Stomach (tissue), 9 donors: ENCODE measurements around the gene EPHB6. TPM values are rescaled to one million over a fixed set of nuclear protein-coding genes. Genes with fewer than 3 reads are reported as not detected.

Experiments used
- DNase-seq, 2 donors: peaks; one replicate each; pipeline versions ENCODE4 v3.0.0 to v3.0.0-alpha.2; 2013 to 2019
- H3K27ac ChIP-seq, 5 donors: fragments of 200-600 bp in 4 of 5; sonication (generic) in 4 of 5; one replicate each; pipeline ENCODE4 v1.5.1; 2013 to 2019; ENCODE audit warnings: mild to moderate bottlenecking in 1 of 5, moderate library complexity in 1 of 5
- H3K27me3 ChIP-seq, 3 donors: fragments of 200-600 bp; sonication (generic); one replicate each; pipeline ENCODE4 v1.5.1; 2017 to 2019; ENCODE audit warnings: mixed run types in 1 of 3
- H3K36me3 ChIP-seq, 4 donors: fragments of 200-600 bp; sonication (generic); 1 replicate in 3 of 4; 2 replicates in 1 of 4; pipeline ENCODE4 v1.5.1; 2016 to 2019
- H3K4me1 ChIP-seq, 4 donors: fragments of 200-600 bp; sonication (generic); one replicate each; pipeline ENCODE4 v1.5.1; 2016 to 2019
- H3K4me3 ChIP-seq, 4 donors: fragments of 200-600 bp; sonication (generic) in 3 of 4; one replicate each; pipeline ENCODE4 v1.5.1; 2016 to 2019; ENCODE audit warnings: mild to moderate bottlenecking in 1 of 4
- H3K9me3 ChIP-seq, 4 donors: fragments of 200-600 bp; sonication (generic); one replicate each; pipeline ENCODE4 v1.5.1; 2016 to 2019
- EP300 ChIP-seq: sonication (generic); formaldehyde crosslinking; IDR thresholded peaks from one replicate; pipeline ENCODE4 v1.6.1; 2017; ENCODE audit warnings: antibody characterized with exemption
- POLR2A ChIP-seq, 4 donors: fragments of 450-650 bp; IDR thresholded peaks; one replicate each; pipeline ENCODE4 v1.6.1; 2016; ENCODE audit warnings: antibody characterized with exemption in 4 of 4, control low read depth in 2 of 4, mild to moderate bottlenecking in 1 of 4, moderate library complexity in 1 of 4
- POLR2AphosphoS5 ChIP-seq, 3 donors: sonication (generic); formaldehyde crosslinking; IDR thresholded peaks; one replicate each; pipeline ENCODE4 v1.6.1; 2016; ENCODE audit warnings: antibody characterized with exemption in 3 of 3
- WGBS, 5 donors: extraction: QIAGEN DNeasy Blood & Tissue Kit in 3 of 5; methylation state at CpG; one replicate each; pipeline versions ENCODE4 v1.1.5 to v1.1.7; 2013 to 2018; 5-methylcytosine and 5-hydroxymethylcytosine counted together
- intact Hi-C: fragments of 100-400 bp; cut with DNase I; formaldehyde crosslinking; loops from one replicate; pipeline ENCODE4 v1.15.1; 2023; ENCODE audit warnings: low total_unique reads
- polyA plus RNA-seq, 3 donors: library from polyadenylated mRNA; stranded (reverse); fragments of 200-250 nt; gene quantifications; one replicate each; pipeline ENCODE4 v1.2.3, GENCODE V29; 2013
- total RNA-seq, 5 donors: library from RNA; depleted of rRNA; stranded (reverse); fragments of >200 nt; gene quantifications; one replicate each; pipeline versions ENCODE4 v1.1.0 to v1.2.3, GENCODE V29; 2014 to 2016
- TF ChIP-seq, protein P1 (sequence below), 7 experiments: fragments of 450-650 bp in 4 of 7; fragments of 200-600 bp in 3 of 7; sonication (generic) in 3 of 7; IDR thresholded peaks; one replicate each; pipeline ENCODE4 v1.5.1; 2016 to 2019; ENCODE audit warnings: antibody characterized with exemption in 7 of 7, control low read depth in 2 of 7, mild to moderate bottlenecking in 1 of 7
- donor health status: healthy with polysubstance abuse.
- donor health status: Bipolar disorder and iron deficiency.
- donor health status: healthy.

The EPHB6 gene
- total and polyA plus RNA-seq, 8 donors: 5.4 to 23.1 (median 8.1) TPM

DNA sequence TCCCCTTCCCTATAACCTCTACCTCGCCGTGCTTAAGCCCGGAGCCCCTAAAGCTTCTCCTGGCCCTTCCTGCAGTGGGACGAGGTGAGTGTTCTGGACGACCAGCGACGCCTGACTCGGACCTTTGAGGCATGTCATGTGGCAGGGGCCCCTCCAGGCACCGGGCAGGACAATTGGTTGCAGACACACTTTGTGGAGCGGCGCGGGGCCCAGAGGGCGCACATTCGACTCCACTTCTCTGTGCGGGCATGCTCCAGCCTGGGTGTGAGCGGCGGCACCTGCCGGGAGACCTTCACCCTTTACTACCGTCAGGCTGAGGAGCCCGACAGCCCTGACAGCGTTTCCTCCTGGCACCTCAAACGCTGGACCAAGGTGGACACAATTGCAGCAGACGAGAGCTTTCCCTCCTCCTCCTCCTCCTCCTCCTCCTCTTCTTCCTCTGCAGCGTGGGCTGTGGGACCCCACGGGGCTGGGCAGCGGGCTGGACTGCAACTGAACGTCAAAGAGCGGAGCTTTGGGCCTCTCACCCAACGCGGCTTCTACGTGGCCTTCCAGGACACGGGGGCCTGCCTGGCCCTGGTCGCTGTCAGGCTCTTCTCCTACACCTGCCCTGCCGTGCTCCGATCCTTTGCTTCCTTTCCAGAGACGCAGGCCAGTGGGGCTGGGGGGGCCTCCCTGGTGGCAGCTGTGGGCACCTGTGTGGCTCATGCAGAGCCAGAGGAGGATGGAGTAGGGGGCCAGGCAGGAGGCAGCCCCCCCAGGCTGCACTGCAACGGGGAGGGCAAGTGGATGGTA is 9.2 kb downstream of the EPHB6 start:
- Histone ChIP-seq H3K36me3 (peaks cover 4 to 38% (median 25%) of the 10 kb centered on the region in 4 donors), H3K27me3 (no peaks in the 10 kb centered on the region), H3K4me1 (peaks cover 0 to 13% (median 3%) of the 10 kb centered on the region in 4 donors), H3K9me3 (no peaks in the 10 kb centered on the region), H3K4me3 (no peak overlapping the region), H3K27ac (no peak overlapping the region)
- TF ChIP-seq POLR2AphosphoS5 (IDR thresholded peaks at IDR 0.05): no peak
- TF ChIP-seq, protein P1, sequence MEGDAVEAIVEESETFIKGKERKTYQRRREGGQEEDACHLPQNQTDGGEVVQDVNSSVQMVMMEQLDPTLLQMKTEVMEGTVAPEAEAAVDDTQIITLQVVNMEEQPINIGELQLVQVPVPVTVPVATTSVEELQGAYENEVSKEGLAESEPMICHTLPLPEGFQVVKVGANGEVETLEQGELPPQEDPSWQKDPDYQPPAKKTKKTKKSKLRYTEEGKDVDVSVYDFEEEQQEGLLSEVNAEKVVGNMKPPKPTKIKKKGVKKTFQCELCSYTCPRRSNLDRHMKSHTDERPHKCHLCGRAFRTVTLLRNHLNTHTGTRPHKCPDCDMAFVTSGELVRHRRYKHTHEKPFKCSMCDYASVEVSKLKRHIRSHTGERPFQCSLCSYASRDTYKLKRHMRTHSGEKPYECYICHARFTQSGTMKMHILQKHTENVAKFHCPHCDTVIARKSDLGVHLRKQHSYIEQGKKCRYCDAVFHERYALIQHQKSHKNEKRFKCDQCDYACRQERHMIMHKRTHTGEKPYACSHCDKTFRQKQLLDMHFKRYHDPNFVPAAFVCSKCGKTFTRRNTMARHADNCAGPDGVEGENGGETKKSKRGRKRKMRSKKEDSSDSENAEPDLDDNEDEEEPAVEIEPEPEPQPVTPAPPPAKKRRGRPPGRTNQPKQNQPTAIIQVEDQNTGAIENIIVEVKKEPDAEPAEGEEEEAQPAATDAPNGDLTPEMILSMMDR (IDR thresholded peaks at IDR 0.05): no peak
- no peak for TF ChIP-seq POLR2A (IDR thresholded peaks at IDR 0.05)
- no peak for TF ChIP-seq EP300
- no peak for DNase-seq
- intact Hi-C loops: no loop called here
- 91 to 95% (median 93%) methylated on average over 32 to 37 of the region's 37 CpGs for WGBS, 5 donors

DNA sequence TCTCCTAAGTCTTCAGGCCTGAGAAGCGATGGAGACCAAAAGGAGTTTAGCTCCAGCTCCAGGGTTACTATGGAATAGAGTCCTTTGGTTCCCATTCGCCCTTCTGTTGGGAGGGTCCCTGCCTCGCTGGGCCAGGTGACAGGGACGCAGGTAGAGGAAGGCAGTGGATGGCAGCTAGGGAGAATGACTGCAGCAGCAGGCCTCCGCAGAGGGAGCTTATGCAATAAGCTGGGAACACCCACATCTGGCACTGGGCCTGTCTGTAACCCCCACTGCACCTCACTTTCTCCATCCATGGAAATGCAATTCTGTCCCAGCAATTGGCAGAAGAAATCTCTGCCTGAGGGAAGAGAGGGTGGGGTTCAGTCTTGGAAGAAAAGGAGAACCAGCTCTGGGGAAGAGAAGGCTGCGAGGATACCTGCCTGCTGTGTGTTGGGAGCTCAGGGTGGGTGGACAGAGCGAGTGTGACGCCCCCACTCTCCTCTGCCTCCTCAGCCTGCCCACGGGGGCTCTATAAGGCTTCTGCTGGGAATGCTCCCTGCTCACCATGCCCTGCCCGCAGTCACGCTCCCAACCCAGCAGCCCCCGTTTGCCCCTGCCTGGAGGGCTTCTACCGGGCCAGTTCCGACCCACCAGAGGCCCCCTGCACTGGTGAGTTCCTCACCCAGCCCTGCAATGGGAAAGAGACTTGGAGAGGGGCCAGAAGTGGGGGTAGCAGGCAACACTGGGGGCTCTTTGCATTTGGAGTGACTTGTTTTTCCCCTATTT is 10.3 kb downstream of the EPHB6 start:
- peaks cover 4 to 44% (median 27%) of the 10 kb centered on the region in 4 donors for H3K36me3 ChIP-seq
- DNase-seq: no peak
- intact Hi-C loops: no loop called here
- TF ChIP-seq EP300: no peak
- TF ChIP-seq POLR2A (IDR thresholded peaks at IDR 0.05): no peak
- no peak for TF ChIP-seq POLR2AphosphoS5 (IDR thresholded peaks at IDR 0.05)
- TF ChIP-seq, protein P1 (IDR thresholded peaks at IDR 0.05): no peak
- no peaks in the 10 kb centered on the region for H3K27me3 ChIP-seq
- peaks cover 0 to 3% (median 0%) of the 10 kb centered on the region in 4 donors for H3K4me1 ChIP-seq
- 74 to 80% (median 76%) methylated on average over 14 of the region's 14 CpGs for WGBS, 5 donors
- no peak overlapping the region for H3K4me3 ChIP-seq
- H3K27ac ChIP-seq: no peak overlapping the region
- H3K9me3 ChIP-seq: no peaks in the 10 kb centered on the region

DNA sequence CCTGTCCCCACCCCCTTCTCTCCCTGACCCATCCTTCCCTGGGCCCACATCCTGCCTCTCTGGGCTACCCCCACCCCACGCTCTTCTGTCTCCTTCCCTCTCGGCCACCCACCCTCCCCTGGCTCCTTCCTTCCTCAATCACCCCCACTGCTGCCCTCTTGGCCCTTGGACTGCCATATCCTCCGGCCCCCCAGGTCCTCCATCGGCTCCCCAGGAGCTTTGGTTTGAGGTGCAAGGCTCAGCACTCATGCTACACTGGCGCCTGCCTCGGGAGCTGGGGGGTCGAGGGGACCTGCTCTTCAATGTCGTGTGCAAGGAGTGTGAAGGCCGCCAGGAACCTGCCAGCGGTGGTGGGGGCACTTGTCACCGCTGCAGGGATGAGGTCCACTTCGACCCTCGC is 10.9 kb downstream of the EPHB6 start:
- TF ChIP-seq, protein P1 (IDR thresholded peaks at IDR 0.05): no peak
- TF ChIP-seq EP300 (no peak), POLR2A (IDR thresholded peaks at IDR 0.05) (no peak), POLR2AphosphoS5 (IDR thresholded peaks at IDR 0.05) (no peak)
- intact Hi-C loops: no loop called here
- no peaks in the 10 kb centered on the region for H3K4me1 ChIP-seq
- no peak for DNase-seq
- H3K9me3 ChIP-seq: no peaks in the 10 kb centered on the region
- H3K36me3 ChIP-seq: peaks cover 4 to 49% (median 32%) of the 10 kb centered on the region in 4 donors
- H3K27ac ChIP-seq: no peak overlapping the region
- 51 to 66% (median 58%) methylated on average over 12 to 13 of the region's 13 CpGs for WGBS, 5 donors
- H3K27me3 ChIP-seq: no peaks in the 10 kb centered on the region
- no peak overlapping the region for H3K4me3 ChIP-seq

DNA sequence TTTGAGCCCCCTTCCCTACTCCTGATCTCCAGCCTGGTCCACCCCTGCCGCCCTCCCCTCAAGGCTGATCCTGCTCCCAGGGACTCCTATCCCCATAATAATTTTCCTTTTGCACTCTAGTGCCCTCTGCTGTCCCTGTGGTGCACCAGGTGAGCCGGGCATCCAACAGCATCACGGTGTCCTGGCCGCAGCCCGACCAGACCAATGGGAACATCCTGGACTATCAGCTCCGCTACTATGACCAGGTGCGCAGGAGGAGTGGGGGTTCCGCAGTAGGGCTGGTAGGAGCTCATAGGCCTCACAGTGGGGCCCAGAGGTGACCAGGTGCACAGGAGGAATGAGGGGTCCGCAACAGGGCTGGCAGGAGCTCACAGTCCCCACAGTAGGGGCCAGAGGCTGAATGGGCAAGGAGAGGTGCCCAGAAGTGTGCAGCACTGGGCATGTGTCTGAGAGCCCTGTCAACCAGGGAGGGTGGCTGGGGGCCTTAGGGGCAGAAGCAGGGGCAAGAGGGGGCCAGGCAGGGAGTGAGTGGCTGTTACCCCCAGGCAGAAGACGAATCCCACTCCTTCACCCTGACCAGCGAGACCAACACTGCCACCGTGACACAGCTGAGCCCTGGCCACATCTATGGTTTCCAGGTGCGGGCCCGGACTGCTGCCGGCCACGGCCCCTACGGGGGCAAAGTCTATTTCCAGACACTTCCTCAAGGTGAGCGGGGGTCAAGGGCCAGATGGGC is 11.7 kb downstream of the EPHB6 start:
- intact Hi-C loops: no loop called here
- Histone ChIP-seq H3K4me1 (no peaks in the 10 kb centered on the region), H3K4me3 (no peak overlapping the region), H3K27me3 (no peaks in the 10 kb centered on the region), H3K9me3 (no peaks in the 10 kb centered on the region), H3K27ac (no peak overlapping the region), H3K36me3 (peaks cover 4 to 57% (median 39%) of the 10 kb centered on the region in 4 donors)
- no peak for TF ChIP-seq POLR2A (IDR thresholded peaks at IDR 0.05)
- TF ChIP-seq, protein P1 (IDR thresholded peaks at IDR 0.05): peak in 5 of 7 experiments; percentile 40 to 66 (median 46)
- TF ChIP-seq POLR2AphosphoS5 (IDR thresholded peaks at IDR 0.05): no peak
- no peak for TF ChIP-seq EP300
- DNase-seq: peak; percentile 61
- WGBS, 5 donors: 49 to 66% (median 58%) methylated on average over 18 of the region's 18 CpGs
